Measurements from ENCODE around the gene METTL1.
A peak's percentile ranks its signal among the peaks of the same experiment; 100 is the strongest.

Gene METTL1

DNA sequence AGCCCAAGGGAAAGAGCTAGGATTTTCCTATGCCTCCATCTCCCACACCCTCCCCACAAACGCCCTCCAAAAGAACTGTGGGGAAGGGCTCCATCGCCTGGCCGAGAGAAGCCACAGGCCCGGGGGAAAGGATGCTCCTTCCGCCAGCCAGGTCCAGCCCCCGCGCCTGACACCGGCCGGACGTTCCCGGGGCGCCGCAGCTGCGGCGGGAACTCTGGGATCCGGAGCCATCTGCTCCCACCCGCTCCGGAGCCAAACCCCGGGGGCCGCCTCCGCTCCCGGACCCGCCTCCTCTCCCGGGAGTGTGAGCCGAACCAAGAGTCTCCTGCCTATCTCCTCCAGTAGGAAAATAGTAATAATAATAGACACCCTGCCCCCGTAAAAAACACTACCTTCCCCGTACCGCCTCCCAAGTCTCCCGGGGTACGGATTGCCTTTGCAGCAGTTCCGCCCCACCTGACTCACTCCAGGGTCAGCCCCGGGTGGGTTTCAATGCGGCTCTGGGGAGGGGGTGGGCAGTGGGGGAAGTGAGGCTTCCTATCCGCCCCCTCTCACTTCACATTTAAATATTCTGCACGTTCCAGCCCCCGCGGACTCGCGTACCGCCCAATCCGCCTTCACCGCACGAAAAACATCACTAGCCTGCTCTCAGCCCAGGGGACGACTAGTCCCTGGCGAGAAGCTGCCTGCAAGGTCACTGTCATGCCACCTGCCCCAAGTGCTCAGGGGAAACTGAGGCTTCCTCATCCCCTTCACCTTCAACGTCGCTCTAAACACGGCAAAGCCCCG, 35.8 kb downstream of the METTL1 start:
- DNase-seq: peak; percentile 73

DNA sequence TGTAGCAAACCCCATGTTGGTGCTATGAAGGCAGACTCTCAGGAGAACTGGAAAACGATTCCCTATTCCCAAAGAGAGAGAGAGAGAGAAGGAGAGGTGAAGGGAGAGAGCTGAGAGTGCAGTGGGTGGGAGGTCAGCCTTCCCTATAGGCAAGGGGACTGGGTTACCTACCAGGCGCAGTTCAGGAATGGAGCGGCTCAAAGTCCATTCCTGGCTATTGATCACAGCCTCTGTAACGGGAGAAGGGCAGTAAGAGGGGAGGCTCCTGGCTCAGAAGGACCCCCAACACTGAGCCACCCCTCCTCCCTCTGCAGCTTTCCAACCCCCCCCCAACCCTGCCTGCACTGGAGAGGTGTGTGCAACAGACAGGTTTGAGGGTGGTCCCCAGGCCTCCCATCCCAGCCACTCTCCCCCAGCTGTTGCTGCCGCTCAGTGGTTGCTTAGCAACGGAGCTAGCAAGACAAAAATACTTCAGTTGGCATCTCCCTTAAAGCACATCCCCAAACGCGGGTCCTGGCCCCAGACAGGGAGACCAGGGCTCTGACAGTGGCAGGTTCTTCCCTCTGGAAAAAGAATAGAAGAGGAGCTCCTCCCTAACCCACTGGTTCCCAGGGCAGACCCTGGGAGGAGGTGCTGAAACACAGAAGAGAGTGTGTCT, 36.6 kb downstream of the METTL1 start:
- no peak for DNase-seq

DNA sequence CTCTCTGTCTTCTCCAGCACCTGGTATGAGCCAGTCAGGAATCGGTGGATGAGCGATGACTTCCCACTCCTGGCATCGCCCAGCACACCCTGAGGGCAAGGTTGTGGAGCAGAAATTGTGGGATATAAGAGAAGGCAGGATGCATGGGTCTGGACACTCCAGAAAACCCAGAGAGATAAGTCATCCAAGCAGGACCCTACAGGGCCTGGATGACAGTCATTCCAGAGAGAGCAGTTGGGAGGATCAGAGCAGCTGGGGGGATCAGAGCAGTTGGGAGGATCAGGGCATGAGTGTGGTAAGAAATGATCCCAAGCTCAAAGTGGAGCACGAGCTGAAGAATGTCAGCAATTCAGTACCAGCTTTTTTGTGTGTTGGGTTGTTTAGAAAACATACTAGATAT, 37.3 kb downstream of the METTL1 start:
- no peak for DNase-seq

DNA sequence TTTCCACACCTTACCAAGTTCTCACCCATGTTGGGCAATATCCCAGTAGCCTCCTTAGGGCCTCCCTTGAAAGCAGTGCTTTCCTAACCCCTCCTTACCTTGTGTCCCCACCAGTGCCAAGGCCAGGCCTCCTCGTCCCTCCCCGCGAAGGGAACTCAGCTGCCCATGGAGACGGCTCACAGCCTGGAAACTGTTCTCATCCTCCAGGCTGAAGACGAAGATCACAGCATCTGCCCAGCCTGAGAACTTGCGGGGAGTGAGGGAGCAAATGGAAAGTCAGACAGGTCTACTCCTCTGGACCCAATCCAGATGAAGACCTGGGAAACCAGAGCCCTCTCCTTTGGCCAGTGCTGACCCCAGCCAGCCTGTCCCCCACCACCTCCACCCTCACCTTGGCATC, 38.0 kb downstream of the METTL1 start:
- DNase-seq: no peak

DNA sequence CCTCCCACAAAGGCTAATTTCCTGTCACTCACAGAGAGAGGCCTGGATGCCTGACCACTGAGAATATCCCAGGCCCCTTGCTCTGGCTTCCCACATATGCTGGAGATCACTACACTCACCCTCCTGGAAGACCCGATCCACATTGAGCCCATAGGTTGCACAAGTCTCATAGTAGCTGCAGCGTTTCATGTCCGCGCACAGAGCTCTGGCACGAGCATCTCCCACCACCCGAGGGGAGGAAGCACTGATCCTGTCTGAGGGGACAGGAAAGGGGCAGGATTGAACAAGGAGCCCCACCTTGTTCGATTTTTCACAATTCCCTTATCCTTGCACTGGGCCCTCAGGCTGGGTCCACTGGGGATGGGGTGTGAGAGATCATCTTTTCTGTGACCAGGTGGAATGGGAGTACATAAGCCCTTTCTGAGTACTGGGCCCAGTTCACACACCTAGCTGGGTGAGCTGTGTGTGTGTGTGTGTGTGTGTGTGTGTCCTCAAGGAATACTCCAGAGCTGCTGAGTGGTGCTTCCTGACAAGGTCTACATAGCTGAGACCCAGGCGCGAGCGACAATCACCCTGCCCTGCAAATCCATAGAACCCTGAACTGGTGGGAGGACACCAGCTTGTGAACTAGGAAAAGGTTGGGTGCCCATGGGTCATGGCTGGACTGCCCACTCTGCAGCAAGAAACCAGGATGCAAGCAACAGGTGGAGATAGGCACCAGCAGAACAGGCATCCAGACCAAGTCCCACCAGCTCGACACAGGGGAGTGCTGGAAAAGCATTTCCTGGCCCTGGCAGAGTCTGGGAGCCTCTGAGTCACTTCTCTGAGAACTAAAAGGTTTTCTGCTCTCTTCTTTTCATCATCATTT, 38.9 kb downstream of the METTL1 start:
- DNase-seq: no peak

DNA sequence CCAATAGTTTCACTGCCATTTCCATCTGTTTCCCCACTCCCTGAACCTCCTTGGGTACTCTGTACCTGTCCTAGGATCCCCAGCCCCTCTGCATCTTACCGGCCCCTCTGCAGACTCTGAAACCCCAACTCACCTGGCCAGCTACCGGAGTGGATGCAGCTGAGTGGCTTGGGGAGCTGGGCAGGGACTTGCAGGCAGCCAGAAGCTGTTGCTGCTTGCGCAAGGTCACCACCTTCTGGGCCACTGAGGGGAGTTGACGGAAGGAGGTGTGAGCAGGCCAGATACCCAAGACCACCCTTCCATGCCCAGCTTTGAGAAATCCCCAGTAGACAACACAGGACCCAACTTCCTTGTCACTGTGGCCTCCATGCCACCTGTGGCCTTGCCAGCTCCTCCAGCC, 39.6 kb downstream of the METTL1 start:
- no peak for DNase-seq

DNA sequence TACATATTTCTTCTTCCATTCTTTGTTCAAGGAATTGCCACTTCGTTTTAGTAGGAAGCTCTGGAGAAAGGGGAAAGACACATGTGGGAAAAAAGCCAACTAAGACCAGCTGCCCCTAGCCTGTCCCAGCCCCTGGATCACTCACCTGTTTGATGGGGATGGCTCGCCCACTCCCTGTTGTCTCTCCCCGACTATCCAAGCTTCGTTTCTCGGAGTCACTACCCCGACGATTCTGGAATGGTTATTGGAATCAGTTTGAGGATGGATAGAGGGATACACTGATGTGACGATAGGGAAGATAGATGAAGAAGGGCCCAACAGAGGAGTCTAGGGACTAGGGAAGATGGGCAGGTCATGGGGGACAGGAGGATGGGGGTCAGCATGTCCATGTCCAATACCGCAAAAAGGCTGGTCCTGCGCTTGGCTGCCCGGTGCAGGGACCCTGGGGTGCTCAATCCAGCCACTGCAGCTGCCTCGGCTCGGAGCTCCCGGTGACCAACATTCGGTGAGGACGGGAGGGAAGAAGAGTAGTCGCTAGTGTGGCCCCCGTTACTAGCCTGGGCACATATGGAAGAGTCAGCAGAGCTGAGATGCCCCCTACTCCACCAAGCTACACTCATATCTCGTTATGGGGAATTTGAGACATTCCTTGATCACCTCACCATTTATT, 40.4 kb downstream of the METTL1 start:
- no peak for DNase-seq

DNA sequence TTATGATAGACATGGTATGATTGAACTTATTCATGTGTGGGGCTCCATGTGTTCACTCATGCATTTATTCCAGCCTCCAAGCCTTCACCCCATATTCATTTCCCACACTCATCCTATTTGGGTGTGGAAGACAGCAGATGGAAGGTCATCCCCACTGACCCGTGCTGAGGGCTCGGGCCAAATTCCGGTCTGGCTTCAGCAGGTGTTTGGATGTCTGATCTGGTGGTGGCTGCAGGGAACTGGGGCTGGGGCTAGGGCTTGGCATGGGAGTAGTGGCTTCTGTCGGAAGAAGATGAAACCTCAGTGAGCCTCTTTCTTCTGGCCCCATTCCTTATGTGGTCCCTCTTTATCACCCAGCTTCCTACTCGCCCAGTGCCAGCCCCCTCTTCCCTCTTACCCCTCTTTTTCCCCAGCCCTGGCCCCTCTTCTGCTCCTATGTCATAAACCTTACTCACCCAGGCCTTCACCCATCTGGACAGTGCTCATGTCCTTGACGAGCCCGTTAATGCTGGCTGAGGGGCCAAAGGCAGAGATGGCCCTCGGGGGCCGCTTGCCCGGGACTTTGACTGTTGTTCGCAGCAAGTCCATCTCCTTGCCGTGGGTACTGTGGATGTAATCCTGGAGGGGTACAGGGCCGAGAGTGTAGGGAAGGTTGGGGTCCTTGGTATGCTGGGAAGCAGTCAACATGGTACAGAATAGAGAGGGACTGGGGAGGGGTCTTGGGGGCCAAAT, 41.4 kb downstream of the METTL1 start:
- no peak for DNase-seq

DNA sequence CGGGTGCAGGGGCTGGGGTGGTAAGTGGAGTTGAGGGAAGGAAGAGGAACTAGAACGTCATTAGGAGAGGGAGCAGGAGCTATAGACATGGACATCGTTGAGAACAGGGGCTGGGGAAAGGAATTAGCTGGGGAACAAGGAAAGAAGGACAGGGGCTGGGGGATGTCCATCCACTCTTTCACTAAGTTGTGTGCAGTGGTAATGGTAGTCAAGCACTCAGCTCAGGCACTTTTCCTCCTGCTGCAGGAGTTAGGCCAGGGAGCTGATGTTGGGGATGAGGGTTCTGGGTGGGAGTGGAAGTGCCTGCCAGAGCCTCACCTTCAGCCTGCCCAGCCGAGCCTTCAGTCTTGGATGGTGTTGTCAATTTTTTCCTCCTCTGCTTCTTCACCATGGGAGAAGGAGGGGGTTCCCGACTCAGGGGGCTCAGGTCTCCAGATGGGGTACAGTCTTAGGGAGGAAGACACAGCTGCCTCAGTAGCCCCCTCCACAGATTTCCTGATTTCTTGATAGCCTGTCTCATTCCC, 42.5 kb downstream of the METTL1 start:
- no peak for DNase-seq

DNA sequence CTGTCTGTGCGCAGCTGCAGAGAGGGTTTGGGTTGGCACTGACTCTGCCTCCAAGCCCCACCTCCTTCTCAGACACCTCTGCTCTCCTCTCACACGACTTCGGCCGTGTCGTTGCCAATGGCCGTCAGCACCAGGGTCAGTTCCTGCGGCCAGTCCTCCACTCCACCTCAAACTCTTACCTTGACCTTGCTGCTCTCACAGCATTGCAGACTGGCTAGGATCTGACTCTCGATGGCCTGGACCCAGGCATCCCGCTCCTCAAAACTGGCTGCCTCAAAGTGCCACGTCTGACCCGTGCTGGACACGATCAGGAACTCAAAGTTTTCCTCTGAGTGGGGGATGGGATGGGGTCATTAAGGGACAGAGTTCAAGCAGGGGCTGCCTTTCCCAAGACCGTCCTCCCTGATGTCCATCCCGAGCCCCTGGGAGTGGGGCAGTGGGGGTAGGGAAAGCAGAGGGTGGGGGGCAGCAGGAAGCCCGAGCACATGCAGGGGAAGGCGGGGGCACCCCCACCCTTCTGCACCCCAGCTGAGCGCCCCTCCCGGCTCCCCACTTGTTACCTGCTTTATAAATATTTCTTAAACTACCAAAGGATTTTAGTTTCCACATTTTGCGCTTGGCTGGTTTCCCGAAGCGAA, 44.0 kb downstream of the METTL1 start:
- DNase-seq: peak; percentile 49

DNA sequence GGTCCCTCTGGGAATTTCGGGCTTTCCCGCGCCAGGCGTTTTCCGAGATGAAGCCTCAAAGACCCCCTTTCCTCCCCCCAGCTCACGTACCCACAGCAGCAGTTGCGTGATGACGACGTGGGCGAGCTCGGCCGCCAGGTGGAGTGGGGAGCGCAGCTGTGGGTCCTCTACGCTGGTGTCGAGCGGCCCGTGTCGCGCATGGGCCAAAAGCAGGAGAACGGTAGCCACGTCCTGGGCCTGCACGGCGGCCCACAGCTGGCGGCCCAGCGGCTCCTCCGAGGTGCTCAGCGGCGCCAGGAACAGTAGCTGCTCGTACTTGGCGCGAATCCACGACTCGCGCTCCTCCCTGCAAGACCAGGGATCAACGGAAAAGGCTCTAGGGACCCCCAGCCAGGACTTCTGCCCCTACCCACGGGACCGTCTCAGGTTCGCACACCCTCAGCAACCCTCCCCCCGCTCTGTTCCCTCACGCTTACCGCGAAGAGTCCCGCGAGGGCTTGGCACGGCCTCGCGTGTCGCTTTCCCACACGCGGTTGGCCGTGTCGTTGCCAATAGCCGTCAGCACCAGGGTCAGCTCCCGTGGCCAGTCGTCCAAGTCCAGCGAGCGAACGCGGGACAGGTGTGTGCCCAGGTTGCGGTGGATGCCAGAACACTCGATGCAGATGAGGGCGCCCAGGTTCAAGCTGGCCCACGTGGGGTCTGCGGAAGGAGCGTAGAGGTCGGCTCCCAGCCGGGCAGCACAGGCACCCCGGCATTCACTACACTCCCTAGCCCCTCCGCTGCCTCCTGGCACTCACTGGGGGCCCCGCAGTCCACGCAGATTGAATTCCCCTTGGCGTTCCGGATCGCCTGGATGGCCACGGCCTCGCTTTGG, 44.8 kb downstream of the METTL1 start:
- DNase-seq: peak; percentile 77

DNA sequence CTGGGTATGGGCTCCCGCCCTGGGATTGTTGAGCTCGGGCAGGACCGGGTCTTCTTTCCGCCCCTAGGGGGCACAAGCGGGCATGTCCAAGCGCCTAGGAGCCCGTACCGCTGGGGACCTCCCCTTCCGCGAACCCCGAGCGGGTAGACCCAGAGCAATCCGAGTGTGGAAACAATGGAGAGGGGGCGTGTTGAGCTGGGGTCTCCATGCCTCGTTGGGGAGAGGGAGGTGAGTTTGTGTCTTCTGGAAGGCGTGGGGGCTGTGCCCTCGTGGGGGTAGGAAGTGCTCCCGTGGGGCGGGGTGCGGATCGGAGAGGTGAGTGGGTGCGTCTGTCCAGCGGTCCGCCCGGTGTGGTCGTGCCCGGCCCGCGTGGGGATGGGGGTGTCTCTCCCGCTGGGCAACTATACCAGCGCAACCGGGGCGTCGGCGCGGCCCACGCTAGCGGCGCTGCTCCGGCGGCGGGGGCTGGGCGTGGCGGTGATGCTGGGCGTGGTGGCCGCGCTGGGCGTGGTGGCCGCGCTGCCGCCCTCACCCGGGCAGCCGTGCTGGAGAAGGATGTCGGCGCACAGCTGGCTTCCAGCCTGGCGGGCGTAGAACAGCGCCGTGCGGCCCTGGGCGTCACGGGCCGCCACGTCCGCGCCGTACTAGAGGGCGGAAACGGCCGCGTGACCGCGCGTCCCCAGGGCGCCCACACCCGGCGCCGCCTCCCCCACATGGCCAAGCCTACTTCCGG, 45.6 kb downstream of the METTL1 start:
- DNase-seq: peak; percentile 85

DNA sequence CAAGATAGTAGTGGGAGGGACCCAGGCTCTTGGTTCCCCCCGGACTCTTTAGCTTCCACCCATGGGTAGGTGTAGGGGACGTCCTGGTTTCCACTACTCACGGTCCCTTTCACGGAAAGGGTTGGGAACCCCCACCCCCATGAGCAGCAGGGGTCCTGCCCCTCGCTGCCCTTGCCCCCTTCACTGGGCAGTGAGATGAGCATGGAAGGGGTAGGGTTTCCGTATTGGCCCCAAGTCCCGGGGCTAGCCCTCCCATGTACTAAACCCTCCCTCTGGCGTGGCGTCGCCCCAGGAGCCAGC, 46.1 kb downstream of the METTL1 start:
- DNase-seq: no peak

DNA sequence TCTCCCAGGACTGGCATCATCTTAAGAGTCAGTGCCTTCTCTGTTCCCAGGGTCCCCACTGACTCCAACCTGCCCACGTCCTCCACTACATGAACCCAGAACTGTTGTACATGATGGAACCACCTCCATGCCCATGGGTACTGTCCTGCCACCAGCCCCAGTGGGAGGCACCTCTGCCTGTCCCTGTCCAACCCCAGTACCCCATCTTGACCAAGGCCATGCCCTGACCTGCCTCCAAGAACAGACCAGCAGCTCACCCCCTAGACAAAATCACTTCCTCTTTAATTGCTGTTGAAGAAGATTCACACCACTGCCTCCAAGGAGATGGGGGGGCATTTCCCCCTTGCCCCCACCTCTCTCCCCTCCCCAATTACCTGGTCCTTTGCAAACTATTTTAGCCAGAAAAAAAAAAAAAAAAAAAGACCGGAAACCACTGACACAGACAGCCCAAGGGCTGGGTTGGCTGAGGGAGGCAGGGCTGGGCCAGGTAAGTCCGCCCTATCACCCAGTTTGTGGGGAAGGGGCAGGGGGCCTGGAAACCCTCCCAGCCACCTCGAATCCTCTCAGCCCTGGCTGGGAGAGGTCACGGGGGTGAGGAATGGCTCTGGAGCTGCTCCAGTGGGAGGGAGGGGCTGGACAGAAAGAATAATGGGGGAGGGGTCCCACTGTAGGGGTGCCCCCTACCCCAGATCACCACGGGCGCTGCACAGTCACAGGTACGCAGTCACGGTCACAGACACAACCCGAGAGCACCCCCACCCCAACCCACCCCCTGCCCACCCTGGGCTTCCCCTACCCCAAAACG, 46.8 kb downstream of the METTL1 start:
- no peak for DNase-seq

DNA sequence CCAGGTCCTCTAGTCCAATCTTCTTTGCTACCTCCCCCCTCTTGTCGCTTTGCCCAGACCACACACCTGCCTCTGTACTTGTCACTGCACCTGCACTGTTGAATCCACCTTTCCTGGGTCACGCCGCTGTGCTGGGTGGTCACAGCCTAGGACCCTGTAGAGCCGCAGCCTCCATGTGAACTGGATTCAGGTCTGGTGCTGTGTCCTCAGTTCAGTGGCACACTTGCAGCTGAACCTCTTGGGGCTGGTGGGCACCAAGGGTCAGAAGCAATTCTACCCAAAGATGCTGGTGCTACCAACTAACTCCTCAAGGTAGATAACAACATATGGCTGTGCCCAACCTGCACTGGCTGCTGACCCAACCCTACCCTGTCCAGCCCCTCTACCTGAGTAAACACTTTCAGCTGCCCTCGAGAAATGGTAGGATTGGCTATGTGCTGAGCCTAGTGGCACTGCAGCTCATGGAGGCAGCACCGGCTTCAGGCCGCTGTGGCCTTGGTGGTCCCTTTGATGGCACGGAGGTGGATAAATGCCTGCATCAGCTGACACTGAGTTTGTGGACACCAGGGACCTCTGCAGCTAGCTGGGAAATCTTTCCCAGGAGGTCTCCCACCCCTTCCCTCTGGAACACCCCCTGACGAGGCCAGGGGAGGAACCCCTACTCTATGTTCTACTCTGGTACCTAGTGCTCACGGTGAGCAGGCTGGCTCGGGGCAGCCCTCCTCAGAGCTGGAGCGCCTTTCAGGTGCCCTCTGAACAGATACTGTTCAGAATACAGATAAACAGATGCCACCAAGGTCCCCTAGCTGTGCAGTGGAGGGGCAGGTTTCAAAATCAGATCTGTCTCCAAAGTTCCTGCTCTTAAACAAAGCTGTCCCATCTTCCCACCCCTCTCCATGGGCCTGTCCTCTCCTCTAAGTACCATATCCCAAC, 47.6 kb downstream of the METTL1 start:
- no peak for DNase-seq

DNA sequence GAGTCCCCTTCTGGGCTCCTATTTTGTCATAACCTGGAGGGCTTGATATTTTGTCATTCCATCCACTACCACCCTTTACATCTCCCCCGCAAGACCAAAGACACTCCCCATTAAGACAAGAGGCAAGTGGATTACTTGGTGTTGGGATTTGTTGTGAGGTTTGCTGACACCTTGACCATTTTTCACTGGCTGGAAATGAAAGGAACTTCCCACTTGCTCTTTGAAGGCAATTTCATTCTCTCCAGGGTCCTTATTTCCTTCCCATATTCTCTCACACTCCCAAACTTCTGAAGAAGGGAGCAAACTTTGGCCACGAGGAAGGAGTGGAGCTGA, 48.3 kb downstream of the METTL1 start:
- no peak for DNase-seq

DNA sequence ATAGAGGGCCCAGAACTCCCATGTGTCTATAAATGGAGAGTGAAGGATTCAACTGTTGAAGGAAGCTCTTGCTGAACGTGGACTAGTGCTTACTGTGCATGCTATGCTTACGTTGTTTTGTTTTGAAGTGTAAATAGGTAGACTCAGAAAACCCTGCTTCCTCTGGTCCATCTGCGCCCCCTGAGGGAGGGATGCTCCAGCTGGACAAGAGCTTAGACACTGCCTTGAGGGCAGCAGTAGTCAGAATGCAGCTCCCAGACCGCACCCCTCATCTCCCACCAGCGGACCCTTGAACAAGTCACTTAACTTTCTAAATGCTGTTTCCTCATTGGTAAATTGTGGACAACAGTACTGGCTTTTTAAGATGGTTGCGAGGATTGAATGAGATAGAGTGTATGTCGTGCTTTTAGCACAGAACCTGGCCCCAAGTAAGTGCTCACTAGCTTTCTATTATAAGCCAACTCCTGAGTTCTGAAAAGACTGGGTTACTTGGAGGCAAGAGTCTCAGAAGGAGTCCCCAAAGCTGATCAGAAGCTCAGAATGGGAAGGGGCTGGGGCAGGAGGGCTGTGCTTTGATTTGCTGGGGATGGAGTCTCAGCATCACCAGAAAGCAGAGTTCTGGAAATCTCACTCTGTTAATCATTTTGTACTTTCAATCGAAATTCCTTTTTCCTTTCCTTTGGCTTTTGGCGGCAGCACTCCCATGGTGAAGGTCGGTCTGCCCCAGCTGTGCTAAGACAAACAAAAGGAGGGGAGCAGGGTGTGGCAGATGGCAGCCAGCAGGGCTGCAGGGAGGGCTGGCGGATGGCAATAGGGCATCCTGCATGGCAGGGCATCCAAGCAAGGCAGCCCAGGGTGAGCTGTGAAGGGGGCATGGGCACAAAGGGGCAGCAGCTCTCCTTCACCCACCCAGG, 48.9 kb downstream of the METTL1 start:
- no peak for DNase-seq

Data from retina (tissue), 1 donor.